HepG2 (cell line): ENCODE results near the gene RCOR1. TPM values are rescaled to one million over a fixed set of nuclear protein-coding genes. Genes with fewer than 3 reads are reported as not detected.

Experiments
- E2F2 ChIP-seq: sonication (generic); formaldehyde crosslinking; IDR thresholded peaks from 2 replicates; pipeline ENCODE4 v1.4.0; 2020; ENCODE audit warnings: missing genetic modification reagents, borderline replicate concordance
- FOSL2 ChIP-seq: sonication (generic); formaldehyde crosslinking; IDR thresholded peaks from 2 replicates; pipeline ENCODE4 v1.4.0; 2020; ENCODE audit warnings: missing genetic modification reagents
- FOXK2 ChIP-seq: fragments of 450-650 bp; IDR thresholded peaks from 2 replicates; pipeline ENCODE4 v1.6.1; 2016
- HOXA7 ChIP-seq: sonication (generic); formaldehyde crosslinking; IDR thresholded peaks from 2 replicates; pipeline ENCODE4 v1.8.1; 2022; ENCODE audit warnings: mild to moderate bottlenecking, missing genetic modification reagents, moderate library complexity
- PATZ1 ChIP-seq: sonication (generic); formaldehyde crosslinking; IDR thresholded peaks from 2 replicates; pipeline ENCODE4 v1.4.0; 2020; ENCODE audit warnings: missing genetic modification reagents
- RBFOX2 ChIP-seq: fragments of 200-400 bp; formaldehyde crosslinking; IDR thresholded peaks from 2 replicates; pipeline ENCODE4 v1.6.1; 2017; ENCODE audit warnings: low read depth, mild to moderate bottlenecking, low read length
- RBM22 ChIP-seq: fragments of 200-400 bp; formaldehyde crosslinking; optimal IDR thresholded peaks from 2 replicates; pipeline ENCODE3; 2017; ENCODE audit warnings: mild to moderate bottlenecking, low read length, moderate library complexity
- SAP130 ChIP-seq: IDR thresholded peaks from 2 replicates; pipeline ENCODE4 v1.6.1; 2016; ENCODE audit warnings: low read depth
- SNAI1 ChIP-seq: sonication (generic); formaldehyde crosslinking; IDR thresholded peaks from 2 replicates; pipeline ENCODE4 v1.5.0; 2020; ENCODE audit warnings: mild to moderate bottlenecking, missing genetic modification reagents, borderline replicate concordance
- SRSF1 ChIP-seq: fragments of 200-400 bp; formaldehyde crosslinking; optimal IDR thresholded peaks from 2 replicates; pipeline ENCODE3; 2017; ENCODE audit warnings: mild to moderate bottlenecking, low read depth, low read length, moderate library complexity
- SRSF4 ChIP-seq: fragments of 200-400 bp; formaldehyde crosslinking; IDR thresholded peaks from one replicate; pipeline ENCODE4 v1.6.1; 2018; ENCODE audit warnings: mild to moderate bottlenecking, low read depth, low read length, moderate library complexity; ENCODE audit not compliant: poor library complexity, severe bottlenecking
- ZFY ChIP-seq: sonication (generic); formaldehyde crosslinking; IDR thresholded peaks from 2 replicates; pipeline ENCODE4 v1.4.0; 2020; ENCODE audit warnings: missing genetic modification reagents
- ZKSCAN1 ChIP-seq: fragments of 150-350 bp; IDR thresholded peaks from 2 replicates; pipeline ENCODE4 v1.6.1; 2014; ENCODE audit warnings: low read length
- polyA plus RNA-seq, 8 experiments: library from polyadenylated mRNA; depleted of rRNA in 3 of 8; stranded (reverse) in 7 of 8; unstranded in 1 of 8; fragments of >200 nt; fragmentation: Illumina TruSeq in 4 of 8; extraction: Trizol in 4 of 8; gene quantifications; 2 replicates each; pipeline versions ENCODE4 v1.2.1 to v1.2.3, GENCODE V29; 2011 to 2016; ENCODE audit warnings: low read depth in 4 of 8, missing spikeins in 1 of 8, mixed read lengths in 1 of 8; ENCODE audit not compliant: insufficient read depth in 1 of 8
- total RNA-seq, 5 experiments: library from RNA; depleted of rRNA; stranded (reverse); fragments of >200 nt; fragmentation: Illumina TruSeq; extraction: Trizol; gene quantifications; 2 replicates each; pipeline ENCODE4 v1.2.3, GENCODE V29; 2016; ENCODE audit warnings: low read depth in 1 of 5
- TF ChIP-seq, protein P1 (sequence below): sonication (generic); formaldehyde crosslinking; IDR thresholded peaks from one replicate; pipeline ENCODE4 v1.5.1; 2020; ENCODE audit warnings: mild to moderate bottlenecking, missing genetic modification reagents; ENCODE audit errors: not compliant biosample characterization
- TF ChIP-seq, protein P2 (sequence below): sonication (generic); formaldehyde crosslinking; IDR thresholded peaks from 2 replicates; pipeline ENCODE4 v1.4.0; 2020; ENCODE audit warnings: missing genetic modification reagents
- TF ChIP-seq, protein P3 (sequence below): sonication (generic); formaldehyde crosslinking; IDR thresholded peaks from 2 replicates; pipeline ENCODE4 v1.5.1; 2020; ENCODE audit warnings: mild to moderate bottlenecking, moderate library complexity, missing genetic modification reagents

RCOR1 gene
- total and polyA plus RNA-seq, 2 of the 13 experiments (the other 11 are each of a cell fraction or from before 2014, with no cell fraction given): 10.2 to 11.1 TPM

DNA sequence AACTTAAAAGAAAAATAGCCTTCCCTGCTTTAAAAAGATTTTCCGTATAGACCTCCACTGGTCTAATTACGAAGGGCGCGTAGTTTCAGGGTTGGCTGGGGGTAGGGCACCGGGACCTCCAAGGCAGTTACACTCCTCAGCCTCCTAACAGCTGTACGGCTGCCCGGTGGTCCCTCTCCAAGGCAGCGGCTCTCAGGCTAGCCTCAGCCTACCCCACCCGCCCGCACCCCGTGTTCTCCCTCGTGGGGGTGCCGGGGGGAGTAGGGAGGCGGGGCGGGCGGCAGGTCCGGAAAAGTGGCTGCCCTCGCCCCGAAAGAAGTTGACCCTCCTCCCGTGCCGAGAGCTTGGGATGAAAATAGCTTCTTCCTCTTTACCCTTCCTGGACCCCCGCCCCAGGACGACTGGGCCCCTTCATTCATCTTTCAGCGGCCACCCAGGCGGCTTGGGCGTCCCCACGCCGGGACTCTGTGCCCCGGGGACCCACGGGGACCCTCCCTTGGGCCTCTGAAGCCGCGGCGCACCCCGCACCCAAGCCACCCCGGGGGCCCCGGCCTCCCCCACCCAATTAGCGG lies 991 bp upstream of the RCOR1 start (continued):
- TF ChIP-seq, protein P1, sequence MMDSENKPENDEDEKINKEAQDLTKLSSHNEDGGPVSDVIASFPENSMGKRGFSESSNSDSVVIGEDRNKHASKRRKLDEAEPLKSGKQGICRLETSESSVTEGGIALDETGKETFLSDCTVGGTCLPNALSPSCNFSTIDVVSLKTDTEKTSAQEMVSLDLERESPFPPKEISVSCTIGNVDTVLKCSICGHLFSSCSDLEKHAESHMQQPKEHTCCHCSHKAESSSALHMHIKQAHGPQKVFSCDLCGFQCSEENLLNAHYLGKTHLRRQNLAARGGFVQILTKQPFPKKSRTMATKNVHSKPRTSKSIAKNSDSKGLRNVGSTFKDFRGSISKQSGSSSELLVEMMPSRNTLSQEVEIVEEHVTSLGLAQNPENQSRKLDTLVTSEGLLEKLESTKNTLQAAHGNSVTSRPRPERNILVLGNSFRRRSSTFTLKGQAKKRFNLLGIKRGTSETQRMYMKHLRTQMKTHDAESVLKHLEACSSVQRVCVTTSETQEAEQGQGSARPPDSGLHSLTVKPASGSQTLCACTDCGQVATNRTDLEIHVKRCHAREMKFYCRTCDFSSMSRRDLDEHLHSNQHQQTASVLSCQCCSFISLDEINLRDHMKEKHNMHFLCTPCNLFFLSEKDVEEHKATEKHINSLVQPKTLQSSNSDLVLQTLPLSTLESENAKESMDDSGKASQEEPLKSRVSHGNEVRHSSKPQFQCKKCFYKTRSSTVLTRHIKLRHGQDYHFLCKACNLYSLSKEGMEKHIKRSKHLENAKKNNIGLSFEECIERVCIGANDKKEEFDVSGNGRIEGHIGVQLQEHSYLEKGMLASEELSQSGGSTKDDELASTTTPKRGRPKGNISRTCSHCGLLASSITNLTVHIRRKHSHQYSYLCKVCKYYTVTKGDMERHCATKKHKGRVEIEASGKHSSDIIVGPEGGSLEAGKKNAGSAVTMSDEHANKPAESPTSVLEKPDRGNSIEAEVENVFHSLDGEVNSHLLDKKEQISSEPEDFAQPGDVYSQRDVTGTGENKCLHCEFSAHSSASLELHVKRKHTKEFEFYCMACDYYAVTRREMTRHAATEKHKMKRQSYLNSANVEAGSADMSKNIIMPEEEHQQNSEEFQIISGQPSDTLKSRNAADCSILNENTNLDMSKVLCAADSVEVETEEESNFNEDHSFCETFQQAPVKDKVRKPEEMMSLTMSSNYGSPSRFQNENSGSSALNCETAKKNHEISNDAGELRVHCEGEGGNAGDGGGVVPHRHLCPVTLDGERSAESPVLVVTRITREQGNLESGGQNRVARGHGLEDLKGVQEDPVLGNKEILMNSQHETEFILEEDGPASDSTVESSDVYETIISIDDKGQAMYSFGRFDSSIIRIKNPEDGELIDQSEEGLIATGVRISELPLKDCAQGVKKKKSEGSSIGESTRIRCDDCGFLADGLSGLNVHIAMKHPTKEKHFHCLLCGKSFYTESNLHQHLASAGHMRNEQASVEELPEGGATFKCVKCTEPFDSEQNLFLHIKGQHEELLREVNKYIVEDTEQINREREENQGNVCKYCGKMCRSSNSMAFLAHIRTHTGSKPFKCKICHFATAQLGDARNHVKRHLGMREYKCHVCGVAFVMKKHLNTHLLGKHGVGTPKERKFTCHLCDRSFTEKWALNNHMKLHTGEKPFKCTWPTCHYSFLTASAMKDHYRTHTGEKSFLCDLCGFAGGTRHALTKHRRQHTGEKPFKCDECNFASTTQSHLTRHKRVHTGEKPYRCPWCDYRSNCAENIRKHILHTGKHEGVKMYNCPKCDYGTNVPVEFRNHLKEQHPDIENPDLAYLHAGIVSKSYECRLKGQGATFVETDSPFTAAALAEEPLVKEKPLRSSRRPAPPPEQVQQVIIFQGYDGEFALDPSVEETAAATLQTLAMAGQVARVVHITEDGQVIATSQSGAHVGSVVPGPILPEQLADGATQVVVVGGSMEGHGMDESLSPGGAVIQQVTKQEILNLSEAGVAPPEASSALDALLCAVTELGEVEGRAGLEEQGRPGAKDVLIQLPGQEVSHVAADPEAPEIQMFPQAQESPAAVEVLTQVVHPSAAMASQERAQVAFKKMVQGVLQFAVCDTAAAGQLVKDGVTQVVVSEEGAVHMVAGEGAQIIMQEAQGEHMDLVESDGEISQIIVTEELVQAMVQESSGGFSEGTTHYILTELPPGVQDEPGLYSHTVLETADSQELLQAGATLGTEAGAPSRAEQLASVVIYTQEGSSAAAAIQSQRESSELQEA: peak; percentile 16
- TF ChIP-seq RBFOX2: peak; percentile 79
- no peak for TF ChIP-seq E2F2 (CRISPR knock-in tag)
- TF ChIP-seq ZKSCAN1: no peak
- TF ChIP-seq, protein P2, sequence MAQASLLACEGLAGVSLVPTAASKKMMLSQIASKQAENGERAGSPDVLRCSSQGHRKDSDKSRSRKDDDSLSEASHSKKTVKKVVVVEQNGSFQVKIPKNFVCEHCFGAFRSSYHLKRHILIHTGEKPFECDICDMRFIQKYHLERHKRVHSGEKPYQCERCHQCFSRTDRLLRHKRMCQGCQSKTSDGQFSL (CRISPR knock-in tag): peak; percentile 58; the same call in 1 of the 2 replicates
- no peak for TF ChIP-seq FOXK2
- 0 out of 2 replicates have a peak, but pooled peaks have one; percentile 33 for TF ChIP-seq SNAI1 (CRISPR knock-in tag)
- TF ChIP-seq ZFY: peak; percentile 31; the same call in 1 of the 2 replicates
- no peak for TF ChIP-seq HOXA7
- no peak for TF ChIP-seq SAP130 (CRISPR knock-in tag)
- no peak for TF ChIP-seq RBM22
- TF ChIP-seq SRSF4: no peak
- peak; percentile 58 for TF ChIP-seq PATZ1 (CRISPR knock-in tag)
- TF ChIP-seq SRSF1: peak; percentile 41
- TF ChIP-seq FOSL2 (CRISPR knock-in tag): no peak
- TF ChIP-seq, protein P3, sequence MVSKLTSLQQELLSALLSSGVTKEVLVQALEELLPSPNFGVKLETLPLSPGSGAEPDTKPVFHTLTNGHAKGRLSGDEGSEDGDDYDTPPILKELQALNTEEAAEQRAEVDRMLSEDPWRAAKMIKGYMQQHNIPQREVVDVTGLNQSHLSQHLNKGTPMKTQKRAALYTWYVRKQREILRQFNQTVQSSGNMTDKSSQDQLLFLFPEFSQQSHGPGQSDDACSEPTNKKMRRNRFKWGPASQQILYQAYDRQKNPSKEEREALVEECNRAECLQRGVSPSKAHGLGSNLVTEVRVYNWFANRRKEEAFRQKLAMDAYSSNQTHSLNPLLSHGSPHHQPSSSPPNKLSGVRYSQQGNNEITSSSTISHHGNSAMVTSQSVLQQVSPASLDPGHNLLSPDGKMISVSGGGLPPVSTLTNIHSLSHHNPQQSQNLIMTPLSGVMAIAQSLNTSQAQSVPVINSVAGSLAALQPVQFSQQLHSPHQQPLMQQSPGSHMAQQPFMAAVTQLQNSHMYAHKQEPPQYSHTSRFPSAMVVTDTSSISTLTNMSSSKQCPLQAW (CRISPR knock-in tag): no peak
